GM06990 (cell line): ENCODE data around the gene NTRK3.

Experiments
- DNase-seq: peaks from one replicate; pipeline ENCODE4 v3.0.0-alpha.2; 2011; ENCODE audit not compliant: insufficient read length; ENCODE audit errors: extremely low read depth
- H3K27me3 ChIP-seq: replicated peaks from 2 replicates; pipeline ENCODE4 v1.6.0; 2011; ENCODE audit warnings: low read length; ENCODE audit not compliant: control insufficient read depth, insufficient read depth
- H3K36me3 ChIP-seq: 2 replicates; pipeline ENCODE4 v1.5.1; 2011; ENCODE audit warnings: low read length; ENCODE audit not compliant: control insufficient read depth, insufficient read depth
- H3K4me3 ChIP-seq: replicated peaks from 2 replicates; pipeline ENCODE4 v1.5.1; 2011; ENCODE audit warnings: low read depth, mild to moderate bottlenecking, control low read depth, low read length
- TF ChIP-seq, protein P1 (sequence below): IDR thresholded peaks from 2 replicates; pipeline ENCODE4 v1.5.1; 2011; ENCODE audit warnings: low read length, control low read depth, mild to moderate bottlenecking, inconsistent platforms; ENCODE audit not compliant: insufficient read depth, poor library complexity, severe bottlenecking

The NTRK3 gene

DNA sequence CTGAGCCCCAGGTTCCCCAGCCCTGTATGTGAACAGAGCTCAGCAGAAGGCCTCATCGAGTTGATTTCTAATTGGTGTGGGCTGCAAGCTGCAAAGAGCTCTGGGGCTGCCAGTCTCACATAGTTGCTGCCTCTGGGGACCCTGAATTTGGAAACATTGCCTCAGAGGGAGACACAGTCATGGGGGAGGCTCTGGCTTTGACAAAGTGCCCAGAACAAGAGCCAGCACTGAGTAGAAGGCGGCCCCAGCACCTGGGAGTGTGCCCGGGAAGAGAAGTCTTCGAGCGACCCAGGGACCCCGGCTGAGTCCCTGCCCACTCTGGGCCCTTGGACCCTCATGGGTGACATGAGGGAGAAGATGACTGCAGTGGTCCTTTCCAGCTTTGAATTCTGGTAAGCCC is 7.3 kb downstream of the NTRK3 start:
- no peak for DNase-seq
- Histone ChIP-seq H3K36me3 (no peaks in the 10 kb centered on the region), H3K27me3 (no peaks in the 10 kb centered on the region; the same call in none of the 2 replicates), H3K4me3 (no peak overlapping the region)
- TF ChIP-seq, protein P1, sequence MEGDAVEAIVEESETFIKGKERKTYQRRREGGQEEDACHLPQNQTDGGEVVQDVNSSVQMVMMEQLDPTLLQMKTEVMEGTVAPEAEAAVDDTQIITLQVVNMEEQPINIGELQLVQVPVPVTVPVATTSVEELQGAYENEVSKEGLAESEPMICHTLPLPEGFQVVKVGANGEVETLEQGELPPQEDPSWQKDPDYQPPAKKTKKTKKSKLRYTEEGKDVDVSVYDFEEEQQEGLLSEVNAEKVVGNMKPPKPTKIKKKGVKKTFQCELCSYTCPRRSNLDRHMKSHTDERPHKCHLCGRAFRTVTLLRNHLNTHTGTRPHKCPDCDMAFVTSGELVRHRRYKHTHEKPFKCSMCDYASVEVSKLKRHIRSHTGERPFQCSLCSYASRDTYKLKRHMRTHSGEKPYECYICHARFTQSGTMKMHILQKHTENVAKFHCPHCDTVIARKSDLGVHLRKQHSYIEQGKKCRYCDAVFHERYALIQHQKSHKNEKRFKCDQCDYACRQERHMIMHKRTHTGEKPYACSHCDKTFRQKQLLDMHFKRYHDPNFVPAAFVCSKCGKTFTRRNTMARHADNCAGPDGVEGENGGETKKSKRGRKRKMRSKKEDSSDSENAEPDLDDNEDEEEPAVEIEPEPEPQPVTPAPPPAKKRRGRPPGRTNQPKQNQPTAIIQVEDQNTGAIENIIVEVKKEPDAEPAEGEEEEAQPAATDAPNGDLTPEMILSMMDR, result no peak

DNA sequence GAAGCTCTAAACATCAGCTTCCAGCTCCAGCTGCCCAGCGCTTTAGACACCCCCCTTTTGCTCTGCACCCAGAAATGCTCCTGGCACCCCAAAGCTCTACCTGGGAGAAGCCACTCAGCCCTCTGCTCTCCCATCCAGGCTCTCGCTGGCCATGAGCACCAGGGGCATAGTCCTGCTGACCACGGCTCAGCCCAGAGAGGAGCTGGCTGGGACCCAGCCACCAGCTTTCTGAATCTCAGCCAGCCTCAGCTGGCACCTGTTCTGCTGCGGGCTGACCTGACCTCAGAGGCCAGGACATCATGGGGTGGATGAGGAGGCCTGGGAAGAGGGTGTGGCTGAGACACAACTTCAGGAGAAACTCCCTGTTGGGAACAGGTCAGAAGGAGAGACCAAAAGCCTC is 8.6 kb downstream of the NTRK3 start:
- no peaks in the 10 kb centered on the region for H3K36me3 ChIP-seq
- no peak for DNase-seq
- H3K4me3 ChIP-seq, result no peak overlapping the region
- no peaks in the 10 kb centered on the region; the same call in none of the 2 replicates for H3K27me3 ChIP-seq
- TF ChIP-seq, protein P1, result no peak

DNA sequence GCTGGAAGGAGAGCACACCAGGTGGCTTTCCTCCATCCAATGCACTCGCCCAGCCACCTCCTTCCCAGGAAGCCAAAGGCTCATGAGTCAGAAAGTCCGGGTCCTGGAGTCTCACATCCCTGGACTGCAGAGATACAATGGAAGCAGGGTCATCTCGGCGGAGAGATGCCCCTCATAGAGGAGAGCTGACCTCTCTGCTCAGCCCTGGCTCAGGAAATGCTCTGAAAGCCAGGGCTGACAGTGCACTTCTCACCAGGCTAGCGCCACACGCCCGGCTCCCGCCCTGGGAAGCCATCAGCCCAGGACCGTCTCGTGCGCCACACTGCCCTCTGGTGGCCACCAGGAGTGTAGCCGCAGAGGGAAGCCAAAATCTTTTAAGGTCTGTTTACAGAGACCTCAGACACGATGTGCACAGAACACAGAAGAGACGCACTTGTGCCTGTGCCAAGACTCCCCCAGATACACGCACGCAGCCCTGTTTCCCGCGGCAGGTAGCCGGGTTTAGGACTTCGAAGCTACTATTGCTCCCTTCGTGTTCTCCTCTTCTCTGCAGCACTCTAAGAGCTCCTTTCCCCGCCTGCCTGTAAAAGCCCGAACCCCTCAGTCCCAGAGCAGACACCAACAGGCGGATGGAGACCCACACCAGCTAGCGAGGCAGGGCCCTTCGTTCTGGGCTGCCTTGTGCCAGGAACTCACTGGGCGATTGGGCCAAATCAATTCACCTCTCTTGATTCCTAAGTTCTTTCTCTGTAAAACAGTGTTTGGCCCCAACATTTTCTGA is 9.7 kb downstream of the NTRK3 start:
- DNase-seq, result peak; percentile 51
- H3K36me3 ChIP-seq, result no peaks in the 10 kb centered on the region
- TF ChIP-seq, protein P1, result peak; percentile 94

DNA sequence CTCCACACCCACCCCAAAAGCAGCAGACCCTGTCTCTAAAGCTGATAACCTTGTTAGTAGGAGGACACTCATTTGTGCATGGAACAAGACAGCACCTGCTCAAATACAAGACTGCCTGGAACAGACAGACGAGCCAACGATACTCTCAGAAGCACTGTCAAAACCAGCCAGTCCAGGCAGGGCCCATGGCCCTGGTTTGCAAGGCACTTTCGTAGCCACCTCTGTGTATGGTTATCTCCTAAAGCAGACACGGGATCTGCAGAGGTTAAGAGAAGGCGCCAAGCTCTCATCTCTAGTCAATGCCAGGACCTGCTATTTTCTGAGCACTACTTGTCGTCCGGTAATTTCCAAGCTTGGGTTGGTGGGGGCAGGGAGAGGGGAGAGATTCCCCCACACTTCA is 10.5 kb downstream of the NTRK3 start:
- Histone ChIP-seq H3K36me3 (no peaks in the 10 kb centered on the region), H3K27me3 (no peaks in the 10 kb centered on the region; the same call in none of the 2 replicates), H3K4me3 (no peak overlapping the region)
- DNase-seq, result no peak
- TF ChIP-seq, protein P1, result no peak

More for the DNA sequence above, 9.7 kb downstream of the NTRK3 start:
- Histone ChIP-seq H3K27me3 (no peaks in the 10 kb centered on the region; the same call in none of the 2 replicates), H3K4me3 (no peak overlapping the region)

DNA sequence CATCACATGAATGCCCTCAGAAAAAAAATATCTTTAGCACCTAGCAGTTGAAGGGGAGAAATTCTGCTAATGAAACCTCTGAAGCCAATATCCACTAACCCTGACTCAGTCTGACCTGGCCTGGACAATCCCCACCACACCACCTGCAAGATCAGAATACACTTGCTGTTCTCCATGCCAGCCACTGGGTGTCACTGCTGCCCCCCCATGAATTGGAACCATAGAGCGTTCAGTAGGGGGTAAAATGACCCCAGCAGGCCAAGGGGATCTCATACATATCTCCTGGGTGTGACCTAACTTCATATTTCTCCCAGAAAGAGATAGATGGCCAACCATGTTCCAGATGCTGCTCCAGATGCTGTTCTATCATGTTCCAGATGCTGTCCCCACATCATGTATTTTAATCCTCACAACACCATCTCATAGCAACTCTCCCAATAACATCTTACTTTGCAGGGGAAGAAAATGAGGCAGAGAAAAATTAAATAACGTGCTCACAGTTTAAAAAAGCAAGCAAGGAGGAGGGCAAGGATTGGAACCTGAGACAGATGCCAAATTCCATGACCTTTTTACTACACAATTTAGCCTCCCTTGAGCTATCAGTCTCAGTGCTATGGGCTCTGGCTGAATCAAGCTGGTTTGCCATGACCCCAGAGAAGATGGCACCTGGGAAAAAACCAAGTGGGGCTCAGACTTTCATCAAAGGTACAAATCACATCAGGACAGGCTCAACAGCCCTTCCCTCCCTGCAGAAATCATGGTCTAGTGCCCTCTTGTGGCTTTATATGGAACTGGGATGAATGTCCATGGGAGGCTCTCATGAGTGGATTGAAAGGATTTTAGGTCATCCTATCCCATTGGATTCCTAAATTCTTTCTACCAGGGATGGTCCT is 12.4 kb downstream of the NTRK3 start:
- TF ChIP-seq, protein P1, result peak; percentile 84
- no peaks in the 10 kb centered on the region; the same call in 1 of the 2 replicates for H3K27me3 ChIP-seq
- no peak for DNase-seq
- H3K36me3 ChIP-seq, result no peaks in the 10 kb centered on the region
- H3K4me3 ChIP-seq, result no peak overlapping the region
